Astrocyte of the cerebellum (primary cell): ENCODE measurements around the gene UQCC2.

Experiments used
- DNase-seq: peaks from one replicate; pipeline ENCODE4 v3.0.0-alpha.2; 2011; ENCODE audit warnings: low read depth
- H3K4me3 ChIP-seq: 2 replicates; pipeline ENCODE4 v1.5.1; 2011; ENCODE audit warnings: mild to moderate bottlenecking, low read depth, low read length, moderate library complexity
- in situ Hi-C: cut with HindIII; loops from 2 replicates; pipeline ENCODE4 v1.10.0; 2017; ENCODE audit warnings: low sequenced_read_pairs
- TF ChIP-seq, protein P1 (sequence below): IDR thresholded peaks from 2 replicates; pipeline ENCODE4 v1.5.1; 2012; ENCODE audit warnings: low read length, low read depth, moderate library complexity, mild to moderate bottlenecking; ENCODE audit errors: missing control alignments

Gene UQCC2

DNA sequence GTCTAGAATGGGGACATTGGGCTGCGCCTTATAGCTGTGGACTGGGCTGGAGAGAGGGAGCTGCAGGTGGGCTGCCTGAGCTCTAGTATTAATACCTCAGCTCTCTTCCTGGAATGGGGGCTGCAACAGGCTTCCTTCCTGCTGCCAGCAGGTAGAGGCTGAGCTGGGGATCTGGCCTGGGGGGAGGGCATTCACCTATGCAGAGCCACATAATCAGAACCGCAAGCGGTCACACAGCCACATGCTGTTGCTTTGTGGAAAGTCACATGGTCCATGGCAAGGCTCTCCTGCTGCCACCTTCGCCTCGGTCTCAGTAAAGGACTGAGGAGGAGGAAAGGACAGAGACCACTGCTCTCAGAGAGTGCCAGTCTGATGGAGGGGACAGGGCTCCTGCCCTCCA is 54.7 kb downstream of the UQCC2 start:
- in situ Hi-C loops, result no loop called here
- DNase-seq, result no peak
- TF ChIP-seq, protein P1, sequence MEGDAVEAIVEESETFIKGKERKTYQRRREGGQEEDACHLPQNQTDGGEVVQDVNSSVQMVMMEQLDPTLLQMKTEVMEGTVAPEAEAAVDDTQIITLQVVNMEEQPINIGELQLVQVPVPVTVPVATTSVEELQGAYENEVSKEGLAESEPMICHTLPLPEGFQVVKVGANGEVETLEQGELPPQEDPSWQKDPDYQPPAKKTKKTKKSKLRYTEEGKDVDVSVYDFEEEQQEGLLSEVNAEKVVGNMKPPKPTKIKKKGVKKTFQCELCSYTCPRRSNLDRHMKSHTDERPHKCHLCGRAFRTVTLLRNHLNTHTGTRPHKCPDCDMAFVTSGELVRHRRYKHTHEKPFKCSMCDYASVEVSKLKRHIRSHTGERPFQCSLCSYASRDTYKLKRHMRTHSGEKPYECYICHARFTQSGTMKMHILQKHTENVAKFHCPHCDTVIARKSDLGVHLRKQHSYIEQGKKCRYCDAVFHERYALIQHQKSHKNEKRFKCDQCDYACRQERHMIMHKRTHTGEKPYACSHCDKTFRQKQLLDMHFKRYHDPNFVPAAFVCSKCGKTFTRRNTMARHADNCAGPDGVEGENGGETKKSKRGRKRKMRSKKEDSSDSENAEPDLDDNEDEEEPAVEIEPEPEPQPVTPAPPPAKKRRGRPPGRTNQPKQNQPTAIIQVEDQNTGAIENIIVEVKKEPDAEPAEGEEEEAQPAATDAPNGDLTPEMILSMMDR, result no peak
- no peak overlapping the region for H3K4me3 ChIP-seq

GRCh38 chr6:33654831-33655554 is 56.5 kb downstream of the UQCC2 start:
- DNase-seq, result no peak
- in situ Hi-C loops, result no loop called here
- H3K4me3 ChIP-seq, result no peak overlapping the region

DNA sequence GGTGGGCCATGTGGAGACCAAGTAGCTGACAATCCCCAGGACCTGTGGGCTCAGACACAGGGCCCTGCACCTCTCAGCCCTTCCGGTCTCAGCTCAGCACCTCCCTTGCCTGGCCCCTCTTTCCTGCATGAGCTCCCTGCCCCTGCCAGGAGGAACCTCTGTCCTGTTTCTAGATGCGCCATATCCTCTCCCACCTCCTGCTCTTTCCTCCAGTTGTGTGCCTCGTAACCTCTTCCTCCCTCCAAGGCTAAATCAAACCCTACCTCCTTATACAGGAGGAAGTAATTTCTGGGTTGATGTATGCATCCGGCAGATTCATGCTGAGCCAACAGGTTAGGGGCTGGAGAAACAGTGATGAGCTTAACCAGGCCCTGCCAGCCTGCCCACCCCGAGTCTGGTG is 59.5 kb downstream of the UQCC2 start:
- H3K4me3 ChIP-seq, result no peak overlapping the region
- TF ChIP-seq, protein P1, result no peak
- DNase-seq, result no peak
- in situ Hi-C loops, result no loop called here

More at GRCh38 chr6:33654831-33655554, 56.5 kb downstream of the UQCC2 start:
- TF ChIP-seq, protein P1, result no peak

- TF ChIP-seq, protein P1, result no peak
- no peak for DNase-seq
- no peak overlapping the region for H3K4me3 ChIP-seq
- in situ Hi-C loops, result no loop called here
Measured at GRCh38 chr6:33651403-33651802, 60.1 kb downstream of the UQCC2 start.
